Vagina (tissue), 2 donors: ENCODE results near the gene RAG2.

ENCODE experiments used
- CTCF ChIP-seq, 3 experiments: fragments of 450-650 bp in 2 of 3; fragments of 200-600 bp in 1 of 3; sonication (generic) in 1 of 3; IDR thresholded peaks; one replicate each; pipeline ENCODE4 v1.5.1; 2017 to 2019; ENCODE audit warnings: antibody characterized with exemption in 3 of 3, mild to moderate bottlenecking in 2 of 3, moderate library complexity in 2 of 3
- POLR2A ChIP-seq, 2 donors: fragments of 450-650 bp; IDR thresholded peaks; one replicate each; pipeline ENCODE4 v1.6.1; 2017; ENCODE audit warnings: antibody characterized with exemption in 2 of 2, mild to moderate bottlenecking in 2 of 2, moderate library complexity in 2 of 2
- POLR2AphosphoS5 ChIP-seq, 2 donors: sonication (generic); formaldehyde crosslinking; IDR thresholded peaks; one replicate each; pipeline ENCODE4 v1.9.0; 2017; ENCODE audit warnings: antibody characterized with exemption in 2 of 2, mild to moderate bottlenecking in 2 of 2, low read depth in 1 of 2; ENCODE audit not compliant: insufficient read depth in 1 of 2

- TF ChIP-seq CTCF (IDR thresholded peaks at IDR 0.05) (no peak), POLR2A (IDR thresholded peaks at IDR 0.05) (no peak), POLR2AphosphoS5 (IDR thresholded peaks at IDR 0.05; ENCODE audit: insufficient read depth in 1 of 2, low read depth in 1 of 2) (no peak)
Measured at GRCh38 chr11:36577859-36578258, 20.2 kb downstream of the RAG2 start.
